H1 (cell line): Measurements from ENCODE around the gene MYO16. TPM values are rescaled to one million over a fixed set of nuclear protein-coding genes. Genes with fewer than 3 reads are reported as not detected.

Experiments used
- CTCF ChIA-PET: fragments of 300-600 bp; sonication (Branson Sonifier 250); formaldehyde crosslinking; loops from one replicate; lab custom pipeline; 2021; ENCODE audit not compliant: partially characterized antibody; lab: Charles Lee
- POLR2A ChIA-PET: fragments of 300-600 bp; sonication (Branson Sonifier 250); formaldehyde crosslinking; loops from one replicate; lab custom pipeline; 2021; ENCODE audit warnings: inconsistent platforms; ENCODE audit not compliant: partially characterized antibody; lab: Charles Lee
- DNase-seq, 2 experiments: peaks; one replicate each; pipeline versions ENCODE4 v3.0.0 to v3.0.0-alpha.2; 2010 to 2022; ENCODE audit warnings: low spot score in 2 of 2, low read depth in 1 of 2, mixed read lengths in 1 of 2
- FAIRE-seq: peaks from 2 replicates; lab custom pipeline; 2011; peaks lifted over from hg19 to GRCh38; lab: Jason Lieb, UNC
- H2AFZ ChIP-seq: 2 replicates; pipeline ENCODE4 v1.8.1; 2012; ENCODE audit warnings: low read length, inconsistent platforms
- H2AK5ac ChIP-seq: 2 replicates; pipeline ENCODE4 v1.6.1; 2013; ENCODE audit warnings: low read depth, low read length
- H2BK120ac ChIP-seq: replicated peaks from 2 replicates; pipeline ENCODE3; 2013; ENCODE audit warnings: low read depth, low read length, inconsistent platforms
- H2BK12ac ChIP-seq: 2 replicates; pipeline ENCODE4 v1.6.1; 2013; ENCODE audit warnings: low read depth, low read length
- H2BK15ac ChIP-seq: 2 replicates; pipeline ENCODE4 v1.6.1; 2013; ENCODE audit warnings: low read length
- H2BK20ac ChIP-seq: 2 replicates; pipeline ENCODE4 v1.6.1; 2013; ENCODE audit warnings: low read length
- H2BK5ac ChIP-seq: 2 replicates; pipeline ENCODE4 v1.6.1; 2013; ENCODE audit warnings: low read depth, low read length
- H3K14ac ChIP-seq: 2 replicates; pipeline ENCODE4 v1.6.1; 2013; ENCODE audit warnings: inconsistent platforms; ENCODE audit not compliant: insufficient read length
- H3K18ac ChIP-seq: 2 replicates; pipeline ENCODE4 v1.6.1; 2013; ENCODE audit warnings: low read length; ENCODE audit errors: extremely low read depth
- H3K23ac ChIP-seq: 2 replicates; pipeline ENCODE4 v1.6.1; 2013; ENCODE audit warnings: inconsistent platforms; ENCODE audit not compliant: insufficient read length
- H3K23me2 ChIP-seq: 2 replicates; pipeline ENCODE4 v1.6.1; 2013; ENCODE audit warnings: low read depth, low read length
- H3K27ac ChIP-seq: 2 replicates; pipeline ENCODE4 v1.6.1; 2011; ENCODE audit warnings: low read depth, low read length, inconsistent platforms
- H3K27me3 ChIP-seq, 4 experiments: replicated peaks in 1 of 4; 1 replicate in 1 of 4; 2 replicates in 3 of 4; pipeline versions ENCODE4 v1.6.1 to v1.8.1; 2011 to 2013; ENCODE audit warnings: low read length in 3 of 4, mild to moderate bottlenecking in 3 of 4, inconsistent platforms in 2 of 4, mixed read lengths in 2 of 4, moderate library complexity in 1 of 4; ENCODE audit not compliant: control insufficient read depth in 3 of 4, insufficient read depth in 3 of 4; ENCODE audit errors: extremely low read depth in 1 of 4
- H3K36me3 ChIP-seq, 4 experiments: 2 replicates each; pipeline versions ENCODE4 v1.6.1 to v1.8.1; 2011 to 2013; ENCODE audit warnings: mild to moderate bottlenecking in 4 of 4, low read length in 3 of 4, moderate library complexity in 2 of 4, control low read depth in 1 of 4, inconsistent platforms in 1 of 4; ENCODE audit not compliant: insufficient read depth in 4 of 4, control insufficient read depth in 2 of 4
- H3K4ac ChIP-seq: replicated peaks from 2 replicates; pipeline ENCODE3; 2013; ENCODE audit warnings: low read length, low read depth, mixed read lengths, inconsistent platforms; ENCODE audit not compliant: insufficient read length
- H3K4me1 ChIP-seq, 4 experiments: replicated peaks in 1 of 4; 1 replicate in 1 of 4; 2 replicates in 3 of 4; pipeline versions ENCODE4 v1.6.1 to v1.8.1; 2011 to 2013; ENCODE audit warnings: low read length in 3 of 4, inconsistent platforms in 2 of 4, mixed read lengths in 1 of 4; ENCODE audit not compliant: insufficient read depth in 4 of 4, control insufficient read depth in 3 of 4
- H3K4me2 ChIP-seq, 2 experiments: 2 replicates each; pipeline versions ENCODE4 v1.6.1 to v1.8.1; 2011 to 2013; ENCODE audit warnings: low read depth in 2 of 2, low read length in 2 of 2, control low read depth in 1 of 2, inconsistent platforms in 1 of 2, mild to moderate bottlenecking in 1 of 2; ENCODE audit not compliant: insufficient read depth in 1 of 2
- H3K4me3 ChIP-seq, 4 experiments: fragments of 200-600, 300-600 bp in 1 of 4; sonication (generic), shearing (Covaris generic), sonication (Bioruptor Twin) in 1 of 4; 2 replicates each; pipeline versions ENCODE4 v1.5.1 to v1.8.1; 2011 to 2016; ENCODE audit warnings: low read length in 4 of 4, low read depth in 3 of 4, control low read depth in 2 of 4, inconsistent platforms in 2 of 4, mild to moderate bottlenecking in 2 of 4, mixed read lengths in 1 of 4, moderate library complexity in 1 of 4; ENCODE audit not compliant: insufficient read depth in 2 of 4; ENCODE audit errors: extremely low read depth in 1 of 4
- H3K56ac ChIP-seq: replicated peaks from 2 replicates; pipeline ENCODE3; 2013; ENCODE audit warnings: low read depth, mild to moderate bottlenecking, mixed read lengths, low read length, inconsistent platforms; ENCODE audit not compliant: insufficient read length
- H3K79me1 ChIP-seq: 2 replicates; pipeline ENCODE4 v1.6.1; 2013; ENCODE audit warnings: low read depth, low read length, control low read depth
- H3K79me2 ChIP-seq, 2 experiments: 2 replicates each; pipeline versions ENCODE4 v1.6.1 to v1.8.1; 2012 to 2013; ENCODE audit warnings: low read length in 2 of 2, mild to moderate bottlenecking in 2 of 2, inconsistent platforms in 1 of 2; ENCODE audit not compliant: insufficient read depth in 2 of 2, control insufficient read depth in 1 of 2
- H3K9ac ChIP-seq, 4 experiments: replicated peaks in 1 of 4; 1 replicate in 1 of 4; 2 replicates in 3 of 4; pipeline versions ENCODE4 v1.6.1 to v1.8.1; 2011 to 2013; ENCODE audit warnings: low read depth in 3 of 4, low read length in 3 of 4, control low read depth in 2 of 4, mild to moderate bottlenecking in 2 of 4, moderate library complexity in 2 of 4, inconsistent platforms in 1 of 4; ENCODE audit errors: extremely low read depth in 1 of 4
- H3K9me3 ChIP-seq, 2 experiments: 2 replicates each; pipeline versions ENCODE4 v1.6.1 to v1.8.1; 2012 to 2013; ENCODE audit warnings: mild to moderate bottlenecking in 2 of 2, moderate library complexity in 2 of 2, control low read depth in 1 of 2, inconsistent platforms in 1 of 2, low read depth in 1 of 2, low read length in 1 of 2, mixed read lengths in 1 of 2; ENCODE audit not compliant: insufficient read depth in 2 of 2
- H4K20me1 ChIP-seq, 2 experiments: replicated peaks in 1 of 2; 2 replicates each; pipeline versions ENCODE3 to v1.8.1; 2011 to 2013; ENCODE audit warnings: inconsistent platforms in 2 of 2, low read length in 2 of 2, mild to moderate bottlenecking in 1 of 2; ENCODE audit not compliant: insufficient read depth in 2 of 2, control insufficient read depth in 1 of 2
- H4K5ac ChIP-seq: 2 replicates; pipeline ENCODE4 v1.6.1; 2013; ENCODE audit warnings: low read length, low read depth, mixed read lengths, inconsistent platforms; ENCODE audit not compliant: insufficient read length
- H4K8ac ChIP-seq: 2 replicates; pipeline ENCODE4 v1.8.0; 2013; ENCODE audit warnings: mild to moderate bottlenecking, moderate library complexity, low read length, inconsistent platforms; ENCODE audit not compliant: insufficient read depth; ENCODE audit errors: extremely low read depth
- H4K91ac ChIP-seq: replicated peaks from 2 replicates; pipeline ENCODE3; 2013; ENCODE audit warnings: low read length, mixed read lengths, inconsistent platforms; ENCODE audit not compliant: insufficient read length
- ATF3 ChIP-seq: IDR thresholded peaks from 2 replicates; pipeline ENCODE4 v1.6.1; 2011; ENCODE audit warnings: low read depth, mild to moderate bottlenecking, low read length; ENCODE audit not compliant: insufficient read depth
- BRCA1 ChIP-seq: IDR thresholded peaks from 2 replicates; pipeline ENCODE4 v1.6.1; 2012; ENCODE audit warnings: low read depth, low read length, improper control_type of control experiment
- CHD2 ChIP-seq: IDR thresholded peaks from 2 replicates; pipeline ENCODE4 v1.6.1; 2012; ENCODE audit warnings: low read length, improper control_type of control experiment
- CREB1 ChIP-seq: IDR thresholded peaks from 2 replicates; pipeline ENCODE4 v1.6.1; 2012; ENCODE audit warnings: inconsistent platforms
- CTBP2 ChIP-seq: IDR thresholded peaks from 2 replicates; pipeline ENCODE4 v1.7.0; 2011; ENCODE audit warnings: borderline replicate concordance, mild to moderate bottlenecking, moderate library complexity, mixed read lengths, low read length; ENCODE audit not compliant: insufficient read depth, insufficient read length
- EP300 ChIP-seq, 2 experiments: IDR thresholded peaks; 1 replicate in 1 of 2; 2 replicates in 1 of 2; pipeline ENCODE4 v1.6.1; 2011 to 2012; ENCODE audit warnings: low read depth in 2 of 2, low read length in 2 of 2, mild to moderate bottlenecking in 2 of 2, borderline replicate concordance in 1 of 2, inconsistent platforms in 1 of 2, moderate library complexity in 1 of 2
- KDM5A ChIP-seq: fragments of 200-600 bp; IDR thresholded peaks from 2 replicates; pipeline ENCODE4 v1.7.1; 2012; ENCODE audit warnings: mild to moderate bottlenecking, low read length, inconsistent platforms, mixed read lengths
- NANOG ChIP-seq: IDR thresholded peaks from 2 replicates; pipeline ENCODE4 v1.6.1; 2011; ENCODE audit warnings: low read length, low read depth, mild to moderate bottlenecking, inconsistent platforms; ENCODE audit not compliant: insufficient read depth, poor library complexity, severe bottlenecking
- POLR2AphosphoS5 ChIP-seq: IDR thresholded peaks from 2 replicates; pipeline ENCODE4 v1.6.1; 2011; ENCODE audit warnings: low read depth, low read length
- POU5F1 ChIP-seq: IDR thresholded peaks from 2 replicates; pipeline ENCODE4 v1.6.1; 2011; ENCODE audit warnings: low read depth, mild to moderate bottlenecking, low read length, moderate library complexity
- SAP30 ChIP-seq: fragments of 300-600 bp; sonication (generic); IDR thresholded peaks from 2 replicates; pipeline ENCODE4 v1.7.1; 2012; ENCODE audit warnings: low read length, moderate library complexity, mild to moderate bottlenecking, inconsistent platforms; ENCODE audit not compliant: insufficient read depth, insufficient replicate concordance
- SIRT6 ChIP-seq: IDR thresholded peaks from one replicate; pipeline ENCODE4 v1.7.1; 2012; ENCODE audit warnings: low read length, inconsistent platforms
- TEAD4 ChIP-seq: IDR thresholded peaks from 2 replicates; pipeline ENCODE4 v1.6.1; 2012; ENCODE audit warnings: low read depth, low read length, inconsistent platforms, mixed read lengths
- YY1 ChIP-seq: IDR thresholded peaks from 2 replicates; pipeline ENCODE4 v1.6.1; 2011; ENCODE audit warnings: low read depth, mild to moderate bottlenecking, low read length
- WGBS, 2 experiments: shearing (Covaris generic) in 1 of 2; methylation state at CpG; one replicate each; pipeline versions ENCODE4 v1.1.6 to v1.1.7; 2013 to 2015; ENCODE audit warnings: low lambda C conversion rate in 2 of 2, mixed read lengths in 2 of 2, inconsistent platforms in 1 of 2, low coverage in 1 of 2, missing lambda C conversion rate in 1 of 2; ENCODE audit not compliant: insufficient replicate concordance in 2 of 2, insufficient coverage in 1 of 2, insufficient read length in 1 of 2; ENCODE audit errors: extremely low coverage in 1 of 2, missing lambda C conversion rate in 1 of 2; 5-methylcytosine and 5-hydroxymethylcytosine counted together
- polyA plus RNA-seq, 7 experiments: library from polyadenylated mRNA; depleted of rRNA in 3 of 7; stranded (reverse) in 5 of 7; unstranded in 2 of 7; fragments of >200 nt in 5 of 7; fragments of 200-250 nt in 2 of 7; gene quantifications; 1 replicate in 5 of 7; 2 replicates in 1 of 7; 4 replicates in 1 of 7; pipeline versions ENCODE4 v1.2.1 to v1.2.3, GENCODE V29; 2011 to 2013; ENCODE audit warnings: missing spikeins in 2 of 7, mixed read lengths in 2 of 7
- total RNA-seq: library from RNA; stranded (reverse); fragmentation: NEBNext Ultra II Directional; extraction: Animal tissue kit (Norgen Biotek cat#: 25700); gene quantifications from 2 replicates; pipeline ENCODE4 v1.2.1, GENCODE V29; 2021

The MYO16 gene
- total and polyA plus RNA-seq, 2 of the 8 experiments (the other 6 are each of a cell fraction or from before 2014, with no cell fraction given), result 0.02 to 0.22 TPM

GRCh38 chr13:108669381-108669780, 40.0 kb downstream of the MYO16 start:
- H2BK15ac ChIP-seq, result no peak overlapping the region
- H3K36me3 ChIP-seq, result peaks cover 0 to 7% (median 0%) of the 10 kb centered on the region in 4 experiments; a peak in 2 of 8 replicates
- no peak overlapping the region for H4K91ac ChIP-seq
- H3K4me1 ChIP-seq, result no peaks in the 10 kb centered on the region
- H3K27me3 ChIP-seq, result peaks cover 0 to 1% (median 0%) of the 10 kb centered on the region in 4 experiments; a peak in 1 of 7 replicates
- no peak overlapping the region for H3K27ac ChIP-seq
- H2AK5ac ChIP-seq, result no peak overlapping the region
- H3K18ac ChIP-seq, result no peak overlapping the region
- H3K56ac ChIP-seq, result no peak overlapping the region
- H3K79me2 ChIP-seq, result no peaks in the 10 kb centered on the region
- H2AFZ ChIP-seq, result no peak overlapping the region
- no peak overlapping the region for H3K4me2 ChIP-seq
- H3K9me3 ChIP-seq, result peaks cover 27 to 28% of the 10 kb centered on the region in 2 experiments
- no peak overlapping the region for H3K14ac ChIP-seq
- no peaks in the 10 kb centered on the region for H3K23me2 ChIP-seq
- H3K23ac ChIP-seq, result no peak overlapping the region
- no peak overlapping the region for H2BK20ac ChIP-seq
- H3K4me3 ChIP-seq, result no peak overlapping the region
- no peak overlapping the region for H2BK12ac ChIP-seq
- H3K9ac ChIP-seq, result no peak overlapping the region
- H3K79me1 ChIP-seq, result no peaks in the 10 kb centered on the region
- WGBS, 2 experiments, result 85% methylated on average over 1 of the region's 1 CpG; no CpG with 5 or more reads in 1 of the 2 experiments
- no peak for DNase-seq
- no peak for FAIRE-seq
- no peak overlapping the region for H2BK120ac ChIP-seq
- no peaks in the 10 kb centered on the region for H4K20me1 ChIP-seq
- CTCF ChIA-PET, result interaction anchor here (0.9 to 1.2 kb wide), 2 partner anchors 60 to 226 kb away, joined by 3 read pairs; no protein-coding TSS in a partner anchor
- H2BK5ac ChIP-seq, result no peak overlapping the region
- no peak overlapping the region for H3K4ac ChIP-seq
- POLR2A ChIA-PET, result no interaction called here
- H4K8ac ChIP-seq, result no peak overlapping the region
- H4K5ac ChIP-seq, result no peak overlapping the region
- TF ChIP-seq POLR2AphosphoS5 (no peak), POU5F1 (no peak), NANOG (no peak), ATF3 (no peak), SIRT6 (no peak), KDM5A (no peak), CTBP2 (no peak), SAP30 (no peak), TEAD4 (no peak), EP300 (IDR thresholded peaks at IDR 0.05; ENCODE audit: borderline replicate concordance in 1 of 2, low read depth in 2 of 2, low read length in 2 of 2) (no peak), YY1 (no peak), CREB1 (no peak), BRCA1 (no peak), CHD2 (no peak)
